GM19043 (cell line): Measurements from ENCODE around the gene EFCAB13.
"Not testable (repeated sequence)": the region's sequence is repeated elsewhere in the genome, so short reads cannot be mapped to it uniquely, and the experiment has no call there.

Experiments
- ATAC-seq: cut with Tn5 transposase; IDR thresholded peaks from one replicate; pipeline ENCODE4 v1.9.1; 2021; ENCODE audit warnings: low read depth; ENCODE audit not compliant: unreplicated experiment

EFCAB13 gene

DNA sequence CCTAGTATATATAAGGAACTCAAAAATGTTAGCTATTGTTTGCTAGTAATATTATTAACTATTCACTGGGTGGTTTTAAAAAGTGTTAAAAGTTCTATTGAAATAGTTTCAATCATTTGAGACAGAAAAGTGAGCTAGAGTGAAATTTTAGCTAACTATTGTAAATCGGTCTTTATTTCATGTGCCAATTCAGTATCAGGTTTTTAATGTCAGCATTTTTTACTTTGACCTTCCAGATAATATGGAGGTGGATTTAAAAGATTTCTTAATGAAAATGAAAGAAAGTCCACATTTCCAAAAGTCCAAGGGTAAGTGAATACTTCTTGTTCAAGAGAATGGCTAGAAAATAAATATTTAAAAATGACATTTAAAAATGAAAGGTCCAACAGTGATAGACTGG is 90.9 kb downstream of the EFCAB13 start:
- no peak for ATAC-seq

DNA sequence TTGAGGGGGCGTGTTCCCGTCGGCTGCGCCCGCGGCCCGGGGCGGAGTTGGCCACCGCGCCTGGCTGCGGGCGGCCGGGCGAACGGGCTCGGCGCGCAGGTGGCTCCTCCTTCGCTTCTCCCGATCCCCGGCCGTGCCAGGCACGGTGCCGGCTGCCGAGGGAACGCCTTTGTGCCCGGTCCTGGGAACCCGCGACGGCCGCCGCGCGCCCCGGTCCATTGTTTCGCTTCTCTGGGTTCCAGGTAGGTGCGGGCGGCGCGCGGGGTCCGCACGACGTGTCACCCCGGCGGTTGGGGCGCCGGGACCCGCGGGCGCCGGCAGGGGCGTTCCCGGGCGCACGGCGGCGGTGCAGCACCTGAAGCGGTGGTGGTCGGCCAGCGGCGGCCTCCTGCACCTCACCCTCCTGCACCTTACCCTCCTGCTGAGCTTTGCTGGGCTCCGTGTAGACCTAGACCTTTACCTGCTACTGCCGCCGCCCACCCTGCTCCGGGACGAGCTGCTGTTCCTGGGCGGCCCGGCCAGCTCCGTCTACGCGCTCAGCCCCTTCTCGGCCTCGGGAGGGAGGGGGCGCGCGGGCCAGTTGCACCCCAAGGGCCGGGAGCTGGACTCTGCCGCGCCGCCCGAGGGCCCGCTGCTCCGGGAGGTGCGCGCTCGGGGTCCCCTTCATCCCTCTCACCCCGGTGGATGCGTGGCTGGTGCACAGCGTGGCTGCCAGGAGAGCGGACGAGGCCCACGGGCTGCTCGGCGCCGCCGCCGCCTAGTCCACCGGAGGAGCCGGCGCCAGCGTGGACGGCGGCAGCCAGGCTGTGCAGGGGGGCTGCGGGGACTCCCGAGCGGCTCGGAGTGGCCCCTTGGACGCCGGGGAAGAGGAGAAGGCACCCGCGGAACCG is 99.9 kb downstream of the EFCAB13 start:
- ATAC-seq, result no peak

DNA sequence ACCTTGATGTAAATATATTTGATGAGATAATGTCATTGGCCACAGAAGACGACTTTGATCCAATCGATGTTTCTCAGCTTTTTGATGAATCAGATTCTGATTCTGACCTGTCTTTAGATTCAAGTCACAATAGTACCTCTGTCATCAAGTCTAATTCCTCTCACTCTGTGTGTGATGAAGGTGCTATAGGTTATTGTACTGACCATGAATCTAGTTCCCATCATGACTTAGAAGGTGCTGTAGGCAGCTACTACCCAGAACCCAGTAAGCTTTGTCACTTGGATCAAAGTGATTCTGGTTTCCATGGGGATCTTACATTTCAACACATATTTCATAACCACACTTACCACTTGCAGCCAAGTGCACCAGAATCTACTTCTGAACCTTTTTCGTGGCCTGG is 101.5 kb downstream of the EFCAB13 start:
- not testable (repeated sequence) for ATAC-seq

DNA sequence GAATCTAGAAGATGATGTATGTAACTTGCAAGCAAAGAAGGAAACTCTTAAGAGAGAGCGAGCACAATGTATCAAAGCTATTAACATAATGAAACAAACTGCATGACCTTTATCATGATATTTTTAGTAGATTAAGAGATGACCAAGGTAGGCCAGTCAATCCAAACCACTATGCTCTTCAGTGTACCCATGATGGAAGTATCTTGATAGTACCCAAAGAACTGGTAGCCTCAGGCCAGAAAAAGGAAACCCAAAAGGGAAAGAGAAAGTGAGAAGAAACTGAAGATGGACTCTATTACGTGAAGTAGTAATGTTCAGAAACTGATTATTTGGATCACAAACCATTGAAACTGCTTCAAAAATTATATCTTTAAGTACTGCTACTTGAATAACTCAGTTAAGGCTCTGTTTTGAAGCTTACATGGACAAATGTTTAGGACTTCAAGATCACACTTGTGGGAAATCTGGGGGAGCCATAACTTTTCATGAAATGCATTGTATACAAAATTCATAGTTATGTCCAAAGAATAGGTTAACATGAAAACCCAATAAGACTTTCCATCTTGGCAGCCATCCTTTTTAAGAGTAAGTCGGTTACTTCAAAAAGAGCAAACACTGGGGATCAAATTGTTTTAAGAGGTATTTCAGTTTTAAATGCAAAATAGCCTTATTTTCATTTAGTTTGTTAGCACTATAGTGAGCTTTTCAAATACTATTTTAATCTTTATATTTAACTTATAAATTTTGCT is 102.3 kb downstream of the EFCAB13 start:
- ATAC-seq, result not testable (repeated sequence)

DNA sequence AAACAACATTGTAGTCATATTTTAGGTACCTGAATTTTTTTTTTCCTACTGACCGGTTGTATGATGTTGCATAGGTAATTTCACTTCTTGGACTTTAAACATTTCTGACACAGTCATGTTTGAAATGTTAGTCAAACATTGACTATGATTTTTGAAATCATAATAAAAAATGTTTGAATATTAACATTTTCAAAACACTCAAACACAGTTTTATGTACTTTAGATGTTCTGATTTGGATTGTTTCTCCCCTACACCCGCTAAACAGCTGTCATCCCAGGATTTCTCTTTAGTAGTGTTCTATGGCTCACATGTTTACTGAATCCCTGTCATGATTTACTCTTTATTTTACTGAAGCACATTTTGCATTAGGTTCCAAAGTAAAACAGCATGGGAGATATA is 104.2 kb downstream of the EFCAB13 start:
- ATAC-seq, result no peak

DNA sequence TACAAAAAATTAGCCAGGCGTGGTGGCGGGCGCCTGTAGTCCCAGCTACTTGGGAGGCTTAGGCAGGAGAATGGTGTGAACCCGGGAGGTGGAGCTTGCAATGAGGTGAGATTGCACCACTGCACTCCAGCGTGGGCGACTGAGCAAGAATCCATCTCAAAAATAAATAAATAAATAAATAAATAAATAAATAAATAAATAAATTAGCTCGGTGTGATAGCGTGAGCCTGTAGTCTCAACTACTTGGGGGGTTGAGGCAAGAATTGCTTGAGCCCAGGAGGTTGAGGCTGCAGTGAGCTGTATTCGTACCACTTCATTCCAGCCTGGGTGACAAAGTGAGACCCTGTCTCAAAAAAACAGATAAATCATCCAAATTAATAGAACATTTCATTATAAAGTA is 108.5 kb downstream of the EFCAB13 start:
- not testable (repeated sequence) for ATAC-seq

DNA sequence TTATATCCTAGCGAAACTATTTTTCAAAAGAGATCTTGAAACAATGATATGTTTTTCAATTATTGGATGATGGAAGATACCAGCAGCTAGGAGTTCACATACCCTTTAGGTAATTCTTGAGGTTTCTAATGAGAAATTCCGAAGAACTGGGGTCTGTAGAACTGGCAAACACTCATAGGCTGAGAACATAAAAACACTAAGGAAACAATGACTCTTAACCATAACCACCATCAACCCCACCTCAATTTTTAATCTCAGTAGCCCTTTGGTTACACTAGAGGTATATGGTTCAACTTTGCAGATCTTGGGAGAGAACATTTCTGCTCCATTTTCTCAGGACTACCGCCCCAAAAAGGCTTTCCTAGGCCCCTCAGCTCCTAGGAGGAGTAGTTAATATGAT is 141.4 kb downstream of the EFCAB13 start:
- no peak for ATAC-seq

DNA sequence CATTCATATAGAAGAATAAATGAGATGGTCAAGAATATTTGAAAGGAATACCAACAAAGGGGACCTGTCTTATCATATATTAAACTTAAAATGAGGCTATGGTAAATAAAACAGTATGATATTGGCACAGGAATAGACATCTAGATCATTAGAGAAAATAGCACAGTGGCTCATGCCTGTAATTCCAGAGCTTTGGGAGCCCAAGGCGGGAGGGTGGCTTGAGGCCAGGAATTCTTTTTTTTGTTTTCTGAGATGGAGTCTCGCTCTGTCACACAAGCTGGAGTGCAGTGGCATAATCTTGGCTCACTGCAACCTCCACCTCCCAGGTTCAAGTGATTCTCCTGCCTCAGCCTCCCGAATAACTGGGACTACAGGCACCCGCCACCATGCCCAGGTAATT is 143.2 kb downstream of the EFCAB13 start:
- not testable (repeated sequence) for ATAC-seq

DNA sequence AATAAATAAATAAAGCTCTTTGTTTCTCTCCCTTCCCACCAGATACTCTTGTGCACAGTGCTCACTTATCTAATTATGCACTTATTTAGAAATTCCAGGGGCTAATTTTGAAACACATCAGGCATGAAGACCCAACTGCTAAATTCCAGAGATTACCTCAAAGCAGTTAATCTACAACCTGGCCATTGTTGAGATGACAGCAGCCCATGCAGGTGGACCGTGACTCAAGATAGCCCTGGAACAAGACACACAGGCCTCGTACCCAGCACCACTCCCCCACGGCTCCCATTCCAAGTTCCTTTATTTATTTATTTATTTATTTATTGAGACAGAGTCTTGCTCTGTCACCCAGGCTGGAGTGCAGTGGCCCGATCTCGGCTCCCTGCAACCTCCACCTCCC is 147.1 kb downstream of the EFCAB13 start:
- no peak for ATAC-seq

DNA sequence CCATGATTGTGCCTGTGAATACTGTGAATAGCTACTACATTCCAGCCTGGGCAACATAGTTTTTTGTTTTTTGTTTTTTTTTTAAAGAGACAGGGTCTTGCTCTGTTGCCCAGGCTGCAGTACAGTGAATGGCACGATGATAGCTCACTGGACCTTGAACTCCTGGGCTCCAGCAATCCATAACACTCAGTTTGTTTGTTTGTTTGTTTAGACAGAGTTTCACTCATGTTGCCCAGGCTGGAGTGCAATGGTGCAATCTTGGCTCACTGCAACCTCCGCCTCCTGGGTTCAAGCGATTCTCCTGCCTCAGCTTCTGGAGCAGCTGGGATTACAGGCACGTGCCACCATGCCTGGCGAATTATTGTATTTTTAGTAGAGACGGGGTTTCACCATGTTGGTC is 148.3 kb downstream of the EFCAB13 start:
- ATAC-seq, result not testable (repeated sequence)
